Testis (tissue), 2 donors: ENCODE measurements around the gene ACLY.

Experiments
- CTCF ChIP-seq, 3 experiments: fragments of 450-650 bp in 2 of 3; fragments of 200-600 bp in 1 of 3; sonication (generic) in 1 of 3; IDR thresholded peaks; one replicate each; pipeline ENCODE4 v1.5.1; 2016 to 2019; ENCODE audit warnings: antibody characterized with exemption in 3 of 3, mild to moderate bottlenecking in 2 of 3, moderate library complexity in 1 of 3
- POLR2A ChIP-seq: fragments of 450-650 bp; IDR thresholded peaks from one replicate; pipeline ENCODE4 v1.6.1; 2017; ENCODE audit warnings: antibody characterized with exemption, mild to moderate bottlenecking, moderate library complexity

GRCh38 chr17:41957869-41958439, 39.2 kb upstream of the ACLY start:
- TF ChIP-seq CTCF (IDR thresholded peaks at IDR 0.05) (no peak), POLR2A (no peak)
